PC-3 (cell line): Measurements from ENCODE around the gene UMAD1.

Experiments
- CTCF ChIP-seq: fragments of 300-600 bp; sonication (generic); conservative IDR thresholded peaks from 2 replicates; pipeline ENCODE4 v1.5.1; 2017; ENCODE audit warnings: antibody characterized with exemption, low read depth, mild to moderate bottlenecking, low read length
- EZH2 ChIP-seq: fragments of 300-600 bp; sonication (generic); IDR thresholded peaks from one replicate; pipeline ENCODE4 v1.6.1; 2017; ENCODE audit warnings: antibody characterized with exemption, mild to moderate bottlenecking, low read length; ENCODE audit not compliant: unreplicated experiment
- EZH2phosphoT487 ChIP-seq: fragments of 300-600 bp; sonication (generic); IDR thresholded peaks from 2 replicates; pipeline ENCODE4 v1.6.1; 2018; ENCODE audit warnings: mild to moderate bottlenecking, antibody characterized with exemption, low read length, borderline replicate concordance

GRCh38 chr7:7808156-7808555 lies 167.6 kb downstream of the UMAD1 start:
- no peak for TF ChIP-seq CTCF
- no peak for TF ChIP-seq EZH2
- TF ChIP-seq EZH2phosphoT487 = no peak
